Measurements from ENCODE around the gene THAP4.

GRCh38 chr2:241649404-241649803 is 12.4 kb upstream of the THAP4 start:
- TF ChIP-seq, protein P1, sequence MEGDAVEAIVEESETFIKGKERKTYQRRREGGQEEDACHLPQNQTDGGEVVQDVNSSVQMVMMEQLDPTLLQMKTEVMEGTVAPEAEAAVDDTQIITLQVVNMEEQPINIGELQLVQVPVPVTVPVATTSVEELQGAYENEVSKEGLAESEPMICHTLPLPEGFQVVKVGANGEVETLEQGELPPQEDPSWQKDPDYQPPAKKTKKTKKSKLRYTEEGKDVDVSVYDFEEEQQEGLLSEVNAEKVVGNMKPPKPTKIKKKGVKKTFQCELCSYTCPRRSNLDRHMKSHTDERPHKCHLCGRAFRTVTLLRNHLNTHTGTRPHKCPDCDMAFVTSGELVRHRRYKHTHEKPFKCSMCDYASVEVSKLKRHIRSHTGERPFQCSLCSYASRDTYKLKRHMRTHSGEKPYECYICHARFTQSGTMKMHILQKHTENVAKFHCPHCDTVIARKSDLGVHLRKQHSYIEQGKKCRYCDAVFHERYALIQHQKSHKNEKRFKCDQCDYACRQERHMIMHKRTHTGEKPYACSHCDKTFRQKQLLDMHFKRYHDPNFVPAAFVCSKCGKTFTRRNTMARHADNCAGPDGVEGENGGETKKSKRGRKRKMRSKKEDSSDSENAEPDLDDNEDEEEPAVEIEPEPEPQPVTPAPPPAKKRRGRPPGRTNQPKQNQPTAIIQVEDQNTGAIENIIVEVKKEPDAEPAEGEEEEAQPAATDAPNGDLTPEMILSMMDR (IDR thresholded peaks at IDR 0.05; ENCODE audit: insufficient read depth, low read depth, low read length) = no peak
- TF ChIP-seq EZH2 (IDR thresholded peaks at IDR 0.05; ENCODE audit: insufficient read depth, low read length) = no peak
